ENCODE measurements around the gene HOXA6.

DNA sequence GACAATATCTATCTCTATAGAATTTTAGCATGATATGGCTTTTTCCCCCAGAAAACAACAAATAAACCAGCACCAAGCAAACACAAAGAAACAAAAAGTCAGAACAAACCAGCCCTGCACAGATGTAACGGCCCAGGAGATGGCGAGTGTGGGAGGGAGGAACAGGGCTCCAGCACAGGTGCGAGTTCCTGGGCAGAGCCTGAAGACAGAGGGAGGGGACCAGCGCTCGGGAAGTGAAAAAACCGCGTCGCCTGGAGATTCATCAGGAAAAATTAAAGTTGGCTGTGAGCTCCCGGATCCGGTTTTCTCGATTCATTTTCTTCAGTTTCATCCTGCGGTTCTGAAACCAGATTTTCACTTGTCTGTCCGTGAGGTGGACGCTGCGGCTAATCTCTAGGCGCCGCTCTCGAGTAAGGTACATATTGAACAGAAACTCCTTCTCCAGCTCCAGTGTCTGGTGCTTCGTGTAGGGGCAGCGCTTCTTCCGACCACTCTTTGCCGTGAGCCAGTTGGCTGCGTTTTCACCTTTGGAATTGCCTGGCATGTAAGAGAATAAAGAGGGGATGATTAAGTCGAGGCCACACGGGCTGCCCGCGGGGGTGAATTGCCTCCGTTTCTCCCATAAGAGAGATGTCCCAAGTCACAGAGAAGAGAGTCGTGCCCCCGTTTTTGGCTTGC lies 24.2 kb upstream of the HOXA6 start:
- TF ChIP-seq, protein P1, sequence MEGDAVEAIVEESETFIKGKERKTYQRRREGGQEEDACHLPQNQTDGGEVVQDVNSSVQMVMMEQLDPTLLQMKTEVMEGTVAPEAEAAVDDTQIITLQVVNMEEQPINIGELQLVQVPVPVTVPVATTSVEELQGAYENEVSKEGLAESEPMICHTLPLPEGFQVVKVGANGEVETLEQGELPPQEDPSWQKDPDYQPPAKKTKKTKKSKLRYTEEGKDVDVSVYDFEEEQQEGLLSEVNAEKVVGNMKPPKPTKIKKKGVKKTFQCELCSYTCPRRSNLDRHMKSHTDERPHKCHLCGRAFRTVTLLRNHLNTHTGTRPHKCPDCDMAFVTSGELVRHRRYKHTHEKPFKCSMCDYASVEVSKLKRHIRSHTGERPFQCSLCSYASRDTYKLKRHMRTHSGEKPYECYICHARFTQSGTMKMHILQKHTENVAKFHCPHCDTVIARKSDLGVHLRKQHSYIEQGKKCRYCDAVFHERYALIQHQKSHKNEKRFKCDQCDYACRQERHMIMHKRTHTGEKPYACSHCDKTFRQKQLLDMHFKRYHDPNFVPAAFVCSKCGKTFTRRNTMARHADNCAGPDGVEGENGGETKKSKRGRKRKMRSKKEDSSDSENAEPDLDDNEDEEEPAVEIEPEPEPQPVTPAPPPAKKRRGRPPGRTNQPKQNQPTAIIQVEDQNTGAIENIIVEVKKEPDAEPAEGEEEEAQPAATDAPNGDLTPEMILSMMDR (IDR thresholded peaks at IDR 0.05) = no peak
- no peak for TF ChIP-seq POLR2A (IDR thresholded peaks at IDR 0.05)

Measured in lower leg skin (tissue), 3 donors.